GM12878 (cell line): Measurements from ENCODE around the gene AMPD2. TPM values are rescaled to one million over a fixed set of nuclear protein-coding genes. Genes with fewer than 3 reads are reported as not detected.

Experiments used
- ATAC-seq: fragments of 200-7000 bp; cut with Tn5 transposase; 3 replicates; pipeline ENCODE4 v1.9.1; 2020; ENCODE audit warnings: mild to moderate bottlenecking, moderate library complexity
- BruUV-seq: library from RNA; stranded (reverse); fragments of 400-500 nt; replicated peaks from 2 replicates; lab custom pipeline; 2021; lab: Mats Ljungman, UMichigan
- CTCF ChIA-PET: fragments of 300-600 bp; sonication (Branson Sonifier 250); formaldehyde crosslinking; extraction: SDS; loops from one replicate; lab custom pipeline; 2021; ENCODE audit warnings: inconsistent platforms; lab: Yijun Ruan, JAX
- POLR2A ChIA-PET: fragments of 350-600 bp; formaldehyde crosslinking; extraction: SDS; loops from one replicate; lab custom pipeline; 2021; ENCODE audit warnings: inconsistent platforms; lab: Charles Lee
- RAD21 ChIA-PET: fragments of 300-600 bp; sonication (Branson Sonifier 250); formaldehyde crosslinking; loops from one replicate; lab custom pipeline; 2023; ENCODE audit warnings: antibody characterized with exemption; ENCODE audit not compliant: unreplicated experiment; lab: Charles Lee
- SMC1A ChIA-PET: fragments of 300-600 bp; sonication (Branson Sonifier 250); formaldehyde crosslinking; loops from one replicate; lab custom pipeline; 2023; ENCODE audit not compliant: unreplicated experiment, uncharacterized antibody; lab: Charles Lee
- DNase-seq: peaks from one replicate; pipeline ENCODE4 v3.0.0-alpha.2; 2011; ENCODE audit warnings: low read depth, low spot score
- FAIRE-seq: peaks from 3 replicates; lab custom pipeline; 2011; peaks lifted over from hg19 to GRCh38; lab: Jason Lieb, UNC
- H2AFZ ChIP-seq: 2 replicates; pipeline ENCODE4 v1.6.0; 2011; ENCODE audit warnings: low read depth, low read length, control low read depth; ENCODE audit not compliant: control insufficient read depth
- H3K27ac ChIP-seq: 2 replicates; pipeline ENCODE4 v1.5.1; 2011; ENCODE audit warnings: control low read depth; ENCODE audit not compliant: control insufficient read depth, insufficient read depth
- H3K27me3 ChIP-seq, 2 experiments: replicated peaks in 1 of 2; 2 replicates each; pipeline versions ENCODE4 v1.6.0 to v1.6.1; 2011; ENCODE audit warnings: low read length in 1 of 2; ENCODE audit not compliant: control insufficient read depth in 2 of 2, insufficient read depth in 2 of 2
- H3K36me3 ChIP-seq, 2 experiments: 2 replicates each; pipeline ENCODE4 v1.5.1; 2011; ENCODE audit warnings: low read length in 1 of 2; ENCODE audit not compliant: control insufficient read depth in 2 of 2, insufficient read depth in 2 of 2
- H3K4me1 ChIP-seq: 2 replicates; pipeline ENCODE4 v1.6.1; 2011; ENCODE audit warnings: mild to moderate bottlenecking, low read length, moderate library complexity, mixed read lengths; ENCODE audit not compliant: control insufficient read depth, insufficient read depth
- H3K4me2 ChIP-seq: 2 replicates; pipeline ENCODE4 v1.6.0; 2011; ENCODE audit warnings: control low read depth; ENCODE audit not compliant: control insufficient read depth, insufficient read depth
- H3K4me3 ChIP-seq: fragments of 200-600 bp; sonication (generic); 2 replicates; pipeline ENCODE4 v1.5.1; 2016
- H3K79me2 ChIP-seq: 2 replicates; pipeline ENCODE4 v1.6.0; 2011; ENCODE audit warnings: low read length; ENCODE audit not compliant: control insufficient read depth, insufficient read depth
- H3K9ac ChIP-seq: 2 replicates; pipeline ENCODE4 v1.8.0; 2011; ENCODE audit warnings: low read length, control low read depth, mixed read lengths; ENCODE audit not compliant: control insufficient read depth, insufficient read depth
- H3K9me3 ChIP-seq: replicated peaks from 3 replicates; pipeline ENCODE4 v1.5.1; 2011; ENCODE audit warnings: mild to moderate bottlenecking, low read length; ENCODE audit not compliant: control insufficient read depth, insufficient read depth
- H4K20me1 ChIP-seq: 2 replicates; pipeline ENCODE4 v1.6.0; 2011; ENCODE audit not compliant: control insufficient read depth, insufficient read depth
- WGBS: methylation state at CpG from one replicate; pipeline ENCODE4 v1.1.6; 2016; ENCODE audit warnings: low lambda C conversion rate; ENCODE audit not compliant: insufficient replicate concordance, insufficient coverage; ENCODE audit errors: missing lambda C conversion rate; 5-methylcytosine and 5-hydroxymethylcytosine counted together
- in situ Hi-C: fragments of 300-500 bp; cut with MboI; formaldehyde crosslinking; loops from 9 replicates; pipeline ENCODE4 v1.14.3; 2018; ENCODE audit warnings: mixed read lengths
- intact Hi-C: fragments of 100-400 bp; cut with micrococcal nuclease; formaldehyde crosslinking; loops from one replicate; pipeline ENCODE4 v1.14.2; 2022; ENCODE audit not compliant: unreplicated experiment
- polyA plus RNA-seq, 11 experiments: library from polyadenylated mRNA; depleted of rRNA in 4 of 11; unstranded in 6 of 11; stranded (reverse) in 5 of 11; fragments of >200 nt; fragmentation: Nextera tagmentation in 4 of 11; fragmentation: Illumina TruSeq in 1 of 11; extraction: Ambion mirVana in 4 of 11; extraction: Trizol in 1 of 11; gene quantifications; 1 replicate in 1 of 11; 2 replicates in 10 of 11; pipeline versions ENCODE4 v1.2.1 to v1.2.3, GENCODE V29; 2011 to 2016; ENCODE audit warnings: inconsistent platforms in 2 of 11, missing spikeins in 2 of 11, low read depth in 1 of 11
- total RNA-seq, 4 experiments: library from RNA; depleted of rRNA in 3 of 4; stranded (reverse); fragments of >200 nt in 3 of 4; fragmentation: Illumina TruSeq in 1 of 4; extraction: Trizol in 1 of 4; gene quantifications; 2 replicates each; pipeline versions ENCODE4 v1.2.1 to v1.2.3, GENCODE V29; 2013 to 2021
- TF ChIP-seq, protein P1 (sequence below), 3 experiments: IDR thresholded peaks in 2 of 3; conservative IDR thresholded peaks in 1 of 3; 2 replicates each; pipeline ENCODE4 v1.5.1; 2011; ENCODE audit warnings: low read depth in 3 of 3, low read length in 3 of 3, mild to moderate bottlenecking in 3 of 3, control low read depth in 2 of 3, moderate library complexity in 2 of 3, inconsistent platforms in 1 of 3, mixed read lengths in 1 of 3; ENCODE audit not compliant: control insufficient read depth in 2 of 3, insufficient read depth in 1 of 3; ENCODE audit errors: extremely low read depth in 1 of 3
- TF ChIP-seq, protein P2 (sequence below): fragments of 150-350 bp; IDR thresholded peaks from 2 replicates; pipeline ENCODE4 v1.6.1; 2016; ENCODE audit warnings: low read depth, low read length

AMPD2 gene
- total and polyA plus RNA-seq, 10 of the 15 experiments (the other 5 are each of a cell fraction or from before 2014, with no cell fraction given): 2.0 to 75.9 (median 31.3) TPM

- TF ChIP-seq, protein P1, sequence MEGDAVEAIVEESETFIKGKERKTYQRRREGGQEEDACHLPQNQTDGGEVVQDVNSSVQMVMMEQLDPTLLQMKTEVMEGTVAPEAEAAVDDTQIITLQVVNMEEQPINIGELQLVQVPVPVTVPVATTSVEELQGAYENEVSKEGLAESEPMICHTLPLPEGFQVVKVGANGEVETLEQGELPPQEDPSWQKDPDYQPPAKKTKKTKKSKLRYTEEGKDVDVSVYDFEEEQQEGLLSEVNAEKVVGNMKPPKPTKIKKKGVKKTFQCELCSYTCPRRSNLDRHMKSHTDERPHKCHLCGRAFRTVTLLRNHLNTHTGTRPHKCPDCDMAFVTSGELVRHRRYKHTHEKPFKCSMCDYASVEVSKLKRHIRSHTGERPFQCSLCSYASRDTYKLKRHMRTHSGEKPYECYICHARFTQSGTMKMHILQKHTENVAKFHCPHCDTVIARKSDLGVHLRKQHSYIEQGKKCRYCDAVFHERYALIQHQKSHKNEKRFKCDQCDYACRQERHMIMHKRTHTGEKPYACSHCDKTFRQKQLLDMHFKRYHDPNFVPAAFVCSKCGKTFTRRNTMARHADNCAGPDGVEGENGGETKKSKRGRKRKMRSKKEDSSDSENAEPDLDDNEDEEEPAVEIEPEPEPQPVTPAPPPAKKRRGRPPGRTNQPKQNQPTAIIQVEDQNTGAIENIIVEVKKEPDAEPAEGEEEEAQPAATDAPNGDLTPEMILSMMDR (IDR thresholded peaks at IDR 0.05 in 2 of 3, conservative IDR thresholded peaks at IDR 0.05 in 1 of 3; ENCODE audit: control insufficient read depth in 2 of 3, extremely low read depth in 1 of 3, insufficient read depth in 1 of 3, low read depth in 3 of 3, low read length in 3 of 3): peak in 1 of 3 experiments; percentile 16; a peak in 1 of 6 replicates
- TF ChIP-seq, protein P2, sequence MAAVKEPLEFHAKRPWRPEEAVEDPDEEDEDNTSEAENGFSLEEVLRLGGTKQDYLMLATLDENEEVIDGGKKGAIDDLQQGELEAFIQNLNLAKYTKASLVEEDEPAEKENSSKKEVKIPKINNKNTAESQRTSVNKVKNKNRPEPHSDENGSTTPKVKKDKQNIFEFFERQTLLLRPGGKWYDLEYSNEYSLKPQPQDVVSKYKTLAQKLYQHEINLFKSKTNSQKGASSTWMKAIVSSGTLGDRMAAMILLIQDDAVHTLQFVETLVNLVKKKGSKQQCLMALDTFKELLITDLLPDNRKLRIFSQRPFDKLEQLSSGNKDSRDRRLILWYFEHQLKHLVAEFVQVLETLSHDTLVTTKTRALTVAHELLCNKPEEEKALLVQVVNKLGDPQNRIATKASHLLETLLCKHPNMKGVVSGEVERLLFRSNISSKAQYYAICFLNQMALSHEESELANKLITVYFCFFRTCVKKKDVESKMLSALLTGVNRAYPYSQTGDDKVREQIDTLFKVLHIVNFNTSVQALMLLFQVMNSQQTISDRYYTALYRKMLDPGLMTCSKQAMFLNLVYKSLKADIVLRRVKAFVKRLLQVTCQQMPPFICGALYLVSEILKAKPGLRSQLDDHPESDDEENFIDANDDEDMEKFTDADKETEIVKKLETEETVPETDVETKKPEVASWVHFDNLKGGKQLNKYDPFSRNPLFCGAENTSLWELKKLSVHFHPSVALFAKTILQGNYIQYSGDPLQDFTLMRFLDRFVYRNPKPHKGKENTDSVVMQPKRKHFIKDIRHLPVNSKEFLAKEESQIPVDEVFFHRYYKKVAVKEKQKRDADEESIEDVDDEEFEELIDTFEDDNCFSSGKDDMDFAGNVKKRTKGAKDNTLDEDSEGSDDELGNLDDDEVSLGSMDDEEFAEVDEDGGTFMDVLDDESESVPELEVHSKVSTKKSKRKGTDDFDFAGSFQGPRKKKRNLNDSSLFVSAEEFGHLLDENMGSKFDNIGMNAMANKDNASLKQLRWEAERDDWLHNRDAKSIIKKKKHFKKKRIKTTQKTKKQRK: no peak
- Histone ChIP-seq H3K79me2 (peaks cover 27% of the 10 kb centered on the region), H2AFZ (no peak overlapping the region), H3K36me3 (no peaks in the 10 kb centered on the region), H3K27ac (no peak overlapping the region), H4K20me1 (no peaks in the 10 kb centered on the region), H3K4me3 (no peak overlapping the region), H3K9ac (no peak overlapping the region), H3K4me2 (no peak overlapping the region), H3K27me3 (no peaks in the 10 kb centered on the region), H3K9me3 (no peaks in the 10 kb centered on the region), H3K4me1 (peaks cover 17% of the 10 kb centered on the region)
- DNase-seq: no peak
- CTCF ChIA-PET: interaction anchor here (0.6 to 2.7 kb wide), 9 partner anchors 23 to 158 kb away, joined by 3 to 20 read pairs (median 3); partner anchors contain the start of gene GNAI3
- POLR2A ChIA-PET: interaction anchor here (0.9 to 2.4 kb wide), 3 partner anchors 22 to 71 kb away, joined by 3 to 17 read pairs (median 6); partner anchors contain the start of gene GNAI3
- RAD21 ChIA-PET: interaction anchor here (0.9 to 2.0 kb wide), 5 partner anchors 48 to 71 kb away, joined by 3 to 10 read pairs (median 4); partner anchors contain the start of gene GNAI3
- no peak for ATAC-seq
- WGBS: 96% methylated on average over 3 of the region's 3 CpGs
- intact Hi-C loops (no loop called here), in situ Hi-C loops (no loop called here)
- SMC1A ChIA-PET: interaction anchor here (1.0 to 2.7 kb wide), 6 partner anchors 16 to 367 kb away, joined by 3 to 11 read pairs (median 7); partner anchors contain the start of genes AHCYL1 and GNAI3
- BruUV-seq: no TSS peak
- no peak for FAIRE-seq
Observed at GRCh38 chr1:109617291-109617801, 2.3 kb upstream of the AMPD2 start.
